CD4-positive, alpha-beta T cell treated with Interleukin-21 for 1 hour (primary cell): ENCODE measurements around the gene DSG1.
"Not testable (repeated sequence)": the region's sequence is repeated elsewhere in the genome, so short reads cannot be mapped to it uniquely, and the experiment has no call there.

ENCODE experiments used
- DNase-seq: peaks from one replicate; pipeline ENCODE4 v3.0.0-alpha.2; 2020

Gene DSG1

GRCh38 chr18:31317860-31318259 is at the start of gene DSG1:
Gene DSG1 (plus strand): TSS chr18:31318160. CDS start chr18:31318301, 141 bp downstream.
- DNase-seq, result no peak

GRCh38 chr18:31268985-31269406 is 49.0 kb upstream of the DSG1 start:
- no peak for DNase-seq

GRCh38 chr18:31269566-31269965 is 48.4 kb upstream of the DSG1 start:
- no peak for DNase-seq

- no peak for DNase-seq
Measured at GRCh38 chr18:31270578-31270977, 47.4 kb upstream of the DSG1 start.

- DNase-seq, result no peak
Measured at GRCh38 chr18:31273812-31274527, 44.0 kb upstream of the DSG1 start.

GRCh38 chr18:31274931-31275330 is 43.0 kb upstream of the DSG1 start:
- no peak for DNase-seq

- no peak for DNase-seq
Measured at GRCh38 chr18:31275722-31276463, 42.1 kb upstream of the DSG1 start.

GRCh38 chr18:31278609-31279071 is 39.3 kb upstream of the DSG1 start:
- DNase-seq, result no peak

- DNase-seq, result no peak
Measured at GRCh38 chr18:31280502-31280901, 37.5 kb upstream of the DSG1 start.

- no peak for DNase-seq
Measured at GRCh38 chr18:31281437-31281836, 36.5 kb upstream of the DSG1 start.

GRCh38 chr18:31289446-31289845 is 28.5 kb upstream of the DSG1 start:
- DNase-seq, result not testable (repeated sequence)

GRCh38 chr18:31291688-31292087 is 26.3 kb upstream of the DSG1 start:
- no peak for DNase-seq

- no peak for DNase-seq
Measured at GRCh38 chr18:31294199-31294747, 23.7 kb upstream of the DSG1 start.

- DNase-seq, result no peak
Measured at GRCh38 chr18:31297248-31297647, 20.7 kb upstream of the DSG1 start.

GRCh38 chr18:31301201-31301655 is 16.7 kb upstream of the DSG1 start:
- DNase-seq, result no peak

- no peak for DNase-seq
Measured at GRCh38 chr18:31302991-31303390, 15.0 kb upstream of the DSG1 start.

GRCh38 chr18:31303771-31304170 is 14.2 kb upstream of the DSG1 start:
- no peak for DNase-seq

GRCh38 chr18:31309115-31309514 is 8.8 kb upstream of the DSG1 start:
- DNase-seq, result no peak

GRCh38 chr18:31316974-31317373 is 986 bp upstream of the DSG1 start:
- DNase-seq, result no peak

- DNase-seq, result no peak
Measured at GRCh38 chr18:31321719-31322118, 3.8 kb downstream of the DSG1 start.

GRCh38 chr18:31325051-31325450 is 7.1 kb downstream of the DSG1 start:
- no peak for DNase-seq

- DNase-seq, result no peak
Measured at GRCh38 chr18:31329787-31330438, 12.0 kb downstream of the DSG1 start.

- DNase-seq, result no peak
Measured at GRCh38 chr18:31343454-31343853, 25.5 kb downstream of the DSG1 start.
